ENCODE results near the gene LRRC8D.

LRRC8D gene

GRCh38 chr1:89954401-89954800 is 133.6 kb downstream of the LRRC8D start:
- peak overlapping the region; percentile 16 for H3K4me2 ChIP-seq (ENCODE audit: low read depth, low read length, poor library complexity, severe bottlenecking)
- H3F3A ChIP-seq (ENCODE audit: low read depth): 0 out of 2 replicates have a peak, but pooled peaks cover 4% of the 10 kb centered on the region
- H3K4me1 ChIP-seq (ENCODE audit: insufficient read depth, low read length, poor library complexity, severe bottlenecking): peaks cover 45% of the 10 kb centered on the region
- no peaks in the 10 kb centered on the region for H3K79me2 ChIP-seq (ENCODE audit: insufficient read depth, low read length)
- 0 out of 2 replicates have a peak, but pooled peaks cover 2% of the 10 kb centered on the region for H3K9me3 ChIP-seq (ENCODE audit: insufficient read depth, low read depth, low read length)
- TF ChIP-seq CTCF (conservative IDR thresholded peaks at IDR 0.05; ENCODE audit: low read length) (no peak), EZH2phosphoT487 (IDR thresholded peaks at IDR 0.05; ENCODE audit: borderline replicate concordance) (no peak)
- H3K4me3 ChIP-seq (ENCODE audit: low read length, poor library complexity, severe bottlenecking): no peak overlapping the region
- no peaks in the 10 kb centered on the region for H3K9me2 ChIP-seq (replicated peaks; ENCODE audit: low read depth, low read length)
- no peaks in the 10 kb centered on the region for H3K27me3 ChIP-seq (ENCODE audit: insufficient read depth, low read length, poor library complexity, severe bottlenecking)
- H4K20me1 ChIP-seq (ENCODE audit: insufficient read depth, low read length, poor library complexity, severe bottlenecking): no peaks in the 10 kb centered on the region
- no peak overlapping the region for H3K9ac ChIP-seq (ENCODE audit: low read depth, low read length, poor library complexity, severe bottlenecking)
- H2AFZ ChIP-seq (ENCODE audit: low read length): no peak overlapping the region
- H3K36me3 ChIP-seq (ENCODE audit: insufficient read depth, low read length): no peaks in the 10 kb centered on the region

GRCh38 chr1:89955311-89956205 is 134.7 kb downstream of the LRRC8D start:
- Histone ChIP-seq H3K4me1 (ENCODE audit: insufficient read depth, low read length, poor library complexity, severe bottlenecking) (peaks cover 45% of the 10 kb centered on the region), H4K20me1 (ENCODE audit: insufficient read depth, low read length, poor library complexity, severe bottlenecking) (no peaks in the 10 kb centered on the region), H3K9me2 (replicated peaks; ENCODE audit: low read depth, low read length) (no peaks in the 10 kb centered on the region), H3K4me3 (ENCODE audit: low read length, poor library complexity, severe bottlenecking) (no peak overlapping the region), H3K4me2 (ENCODE audit: low read depth, low read length, poor library complexity, severe bottlenecking) (no peak overlapping the region), H3K9me3 (ENCODE audit: insufficient read depth, low read depth, low read length) (0 out of 2 replicates have a peak, but pooled peaks cover 2% of the 10 kb centered on the region), H3K79me2 (ENCODE audit: insufficient read depth, low read length) (no peaks in the 10 kb centered on the region), H3K36me3 (ENCODE audit: insufficient read depth, low read length) (no peaks in the 10 kb centered on the region), H2AFZ (ENCODE audit: low read length) (no peak overlapping the region), H3K27me3 (ENCODE audit: insufficient read depth, low read length, poor library complexity, severe bottlenecking) (no peaks in the 10 kb centered on the region), H3F3A (ENCODE audit: low read depth) (0 out of 2 replicates have a peak, but pooled peaks cover 4% of the 10 kb centered on the region), H3K9ac (ENCODE audit: low read depth, low read length, poor library complexity, severe bottlenecking) (no peak overlapping the region)
- no peak for TF ChIP-seq CTCF (conservative IDR thresholded peaks at IDR 0.05; ENCODE audit: low read length)
- TF ChIP-seq EZH2phosphoT487 (IDR thresholded peaks at IDR 0.05; ENCODE audit: borderline replicate concordance): no peak

DNA sequence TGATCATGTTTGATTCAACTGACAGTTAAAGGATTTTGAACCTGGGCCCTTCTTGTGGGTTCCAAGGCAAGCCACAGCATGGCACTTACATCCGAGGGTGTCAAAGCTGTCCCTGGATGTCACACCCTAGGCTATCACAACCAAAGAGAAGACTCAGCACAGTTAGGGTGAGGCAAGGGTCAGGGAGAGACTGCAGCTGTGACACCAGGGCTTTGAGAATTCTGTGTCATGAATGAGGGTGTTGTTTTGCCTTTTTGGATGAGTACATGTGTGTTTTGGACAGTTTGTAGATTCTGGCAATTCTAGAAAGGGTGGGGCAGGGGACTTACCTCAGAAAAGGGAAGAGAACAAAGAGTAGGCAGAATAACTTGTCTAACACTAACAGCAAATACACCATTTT is 136.3 kb downstream of the LRRC8D start:
- peaks cover 48% of the 10 kb centered on the region for H3K4me1 ChIP-seq (ENCODE audit: insufficient read depth, low read length, poor library complexity, severe bottlenecking)
- H3K27me3 ChIP-seq (ENCODE audit: insufficient read depth, low read length, poor library complexity, severe bottlenecking): no peaks in the 10 kb centered on the region
- peak overlapping the region; percentile 46 for H3K4me3 ChIP-seq (ENCODE audit: low read length, poor library complexity, severe bottlenecking)
- 0 out of 2 replicates have a peak, but pooled peaks cover 2% of the 10 kb centered on the region for H3K9me3 ChIP-seq (ENCODE audit: insufficient read depth, low read depth, low read length)
- no peaks in the 10 kb centered on the region for H3K36me3 ChIP-seq (ENCODE audit: insufficient read depth, low read length)
- no peaks in the 10 kb centered on the region for H4K20me1 ChIP-seq (ENCODE audit: insufficient read depth, low read length, poor library complexity, severe bottlenecking)
- peak overlapping the region; percentile 67 for H2AFZ ChIP-seq (ENCODE audit: low read length)
- H3F3A ChIP-seq (ENCODE audit: low read depth): no peaks in the 10 kb centered on the region
- H3K9me2 ChIP-seq (replicated peaks; ENCODE audit: low read depth, low read length): no peaks in the 10 kb centered on the region
- no peak for TF ChIP-seq CTCF (conservative IDR thresholded peaks at IDR 0.05; ENCODE audit: low read length)
- TF ChIP-seq EZH2phosphoT487 (IDR thresholded peaks at IDR 0.05; ENCODE audit: borderline replicate concordance): no peak
- H3K79me2 ChIP-seq (ENCODE audit: insufficient read depth, low read length): no peaks in the 10 kb centered on the region
- peak overlapping the region; percentile 56 for H3K4me2 ChIP-seq (ENCODE audit: low read depth, low read length, poor library complexity, severe bottlenecking)
- H3K9ac ChIP-seq (ENCODE audit: low read depth, low read length, poor library complexity, severe bottlenecking): peak overlapping the region; percentile 21
